Adipocyte (in vitro differentiated cells): ENCODE results near the gene PLPPR1.

Source experiments
- DNase-seq: peaks from one replicate; pipeline ENCODE4 v3.0.0-alpha.2; 2015; ENCODE audit warnings: low read depth
- H3K27me3 ChIP-seq: replicated peaks from 2 replicates; pipeline ENCODE4 v1.7.0; 2013; ENCODE audit warnings: mild to moderate bottlenecking, low read length, moderate library complexity; ENCODE audit not compliant: control insufficient read depth, insufficient read depth
- H3K36me3 ChIP-seq: 2 replicates; pipeline ENCODE4 v1.7.0; 2013; ENCODE audit warnings: low read length, mild to moderate bottlenecking, moderate library complexity; ENCODE audit not compliant: control insufficient read depth, insufficient read depth, severe bottlenecking
- H3K4me1 ChIP-seq: 2 replicates; pipeline ENCODE4 v1.7.0; 2013; ENCODE audit warnings: mild to moderate bottlenecking, low read length, moderate library complexity; ENCODE audit not compliant: control insufficient read depth, insufficient read depth
- H3K4me3 ChIP-seq: 2 replicates; pipeline ENCODE4 v1.7.0; 2013; ENCODE audit warnings: mild to moderate bottlenecking, low read length, moderate library complexity
- H3K9ac ChIP-seq: 2 replicates; pipeline ENCODE4 v1.7.0; 2013; ENCODE audit warnings: mild to moderate bottlenecking, low read length, moderate library complexity
- H3K9me3 ChIP-seq: 2 replicates; pipeline ENCODE4 v1.7.0; 2013; ENCODE audit warnings: mild to moderate bottlenecking, low read length, moderate library complexity; ENCODE audit not compliant: control insufficient read depth

The PLPPR1 gene

DNA sequence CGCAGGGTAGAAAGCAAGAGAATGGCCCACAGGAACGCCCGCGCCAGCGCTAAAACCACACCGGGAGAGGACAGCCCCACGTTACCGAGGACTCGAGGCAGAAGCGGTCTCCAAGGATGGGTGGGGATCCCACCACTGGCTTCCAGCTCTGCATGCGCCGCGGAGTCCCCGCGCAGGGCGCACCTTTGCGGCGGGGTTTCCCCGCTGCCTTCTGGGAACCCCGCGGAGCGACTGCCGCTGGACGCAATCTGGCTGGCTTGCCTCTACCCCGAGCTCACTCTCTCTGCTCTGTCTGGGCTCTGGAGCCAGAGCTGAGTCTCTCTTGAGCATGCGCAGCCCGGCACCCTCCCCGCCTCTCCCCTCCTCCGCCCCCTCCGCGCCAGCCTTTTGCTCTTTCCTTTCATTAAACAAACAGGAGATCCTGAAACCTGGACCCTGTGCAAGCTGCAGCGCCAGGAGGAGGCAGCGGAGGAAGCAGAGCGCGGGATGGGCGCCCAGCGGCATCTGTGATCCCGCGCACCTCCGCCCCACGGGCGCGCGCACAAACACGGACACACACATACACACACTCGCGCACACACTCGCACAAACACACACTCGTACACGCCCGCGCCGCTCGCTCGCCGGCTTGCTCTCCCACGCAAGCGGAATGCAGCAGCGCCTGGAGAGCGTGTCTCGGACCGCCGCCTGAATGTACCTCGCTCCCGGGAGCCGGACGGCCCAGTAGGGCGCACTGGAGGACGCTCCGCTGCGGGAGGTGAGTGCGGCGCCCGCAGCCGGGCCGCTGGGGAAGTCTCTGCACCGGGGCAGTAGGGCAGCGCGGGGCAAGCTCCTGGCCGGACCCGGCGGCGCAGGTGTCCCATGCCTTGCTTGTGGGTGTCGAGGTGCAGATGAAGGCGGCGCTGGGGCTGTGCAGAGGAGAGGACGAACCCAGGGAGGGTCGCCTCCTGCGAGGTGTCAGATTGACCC lies at the start of gene PLPPR1:
PLPPR1 (plus strand) TSS at position 382 of the 969 bp plus-strand sequence.
- Histone ChIP-seq H3K36me3 (no peaks in the 10 kb centered on the region), H3K27me3 (peaks cover 55% of the 10 kb centered on the region), H3K9me3 (no peaks in the 10 kb centered on the region), H3K4me1 (peaks cover 3% of the 10 kb centered on the region), H3K4me3 (peak within 1 kb of the TSS; percentile 78), H3K9ac (no peak within 1 kb of the TSS)
- peak; percentile 60 for DNase-seq

DNA sequence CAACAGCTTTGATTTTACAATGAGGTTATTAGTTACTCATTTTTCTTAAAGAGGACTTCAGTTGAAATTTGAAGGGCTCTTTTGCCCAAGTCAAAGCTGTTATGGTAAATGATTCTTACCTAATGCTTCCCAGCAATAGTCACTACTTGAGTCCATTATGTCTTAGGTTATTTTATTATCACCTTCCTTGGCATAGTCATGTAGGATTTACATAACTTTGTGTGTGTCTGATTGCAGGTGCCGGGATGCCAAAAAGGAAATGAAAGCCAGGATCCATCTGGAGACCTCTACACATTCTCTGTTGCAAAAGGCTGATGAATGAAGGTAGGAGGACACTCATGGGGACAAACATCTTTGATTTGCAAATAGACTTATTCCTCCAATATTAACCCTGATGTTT lies 38.8 kb upstream of the PLPPR1 start:
- no peaks in the 10 kb centered on the region for H3K4me1 ChIP-seq
- H3K36me3 ChIP-seq: no peaks in the 10 kb centered on the region
- no peaks in the 10 kb centered on the region for H3K9me3 ChIP-seq
- H3K4me3 ChIP-seq: no peak overlapping the region
- no peak overlapping the region for H3K9ac ChIP-seq
- H3K27me3 ChIP-seq: no peaks in the 10 kb centered on the region
- DNase-seq: no peak

DNA sequence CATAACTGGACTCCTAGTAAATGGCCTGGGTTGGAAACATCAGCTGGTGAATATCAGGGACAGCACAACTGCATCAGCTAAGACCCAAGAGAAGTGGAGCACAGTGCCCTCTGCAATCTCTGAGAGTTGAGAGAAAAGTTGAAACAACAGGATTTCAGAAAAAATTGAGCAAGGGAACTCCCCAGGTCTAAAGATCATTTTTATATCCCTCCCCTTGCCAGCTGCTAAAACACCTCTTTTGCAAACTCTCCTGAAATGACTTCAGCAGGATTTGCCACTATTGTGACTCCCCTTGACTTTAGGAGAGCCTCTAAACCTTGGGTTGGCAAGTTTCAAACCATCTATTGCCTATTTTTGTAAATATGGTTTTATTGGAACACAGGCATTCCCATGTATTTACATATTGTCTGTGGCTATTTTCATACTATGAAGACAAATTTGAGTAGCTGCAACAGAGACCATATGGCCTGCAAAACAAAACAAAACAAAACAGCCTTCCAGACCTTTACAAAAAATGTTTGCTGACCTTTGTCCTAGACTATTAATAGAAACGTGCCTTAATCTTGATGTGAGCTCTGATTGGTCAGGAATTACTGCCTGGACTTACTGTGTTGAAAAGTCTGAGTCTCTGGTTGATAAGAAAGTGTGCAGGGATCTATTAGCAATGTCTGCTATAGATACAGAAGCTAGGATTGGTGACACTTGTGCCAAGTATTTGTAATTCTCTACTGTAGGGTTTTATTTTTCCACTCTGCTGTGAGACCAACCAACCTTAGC lies 37.7 kb upstream of the PLPPR1 start:
- Histone ChIP-seq H3K4me1 (no peaks in the 10 kb centered on the region), H3K9me3 (no peaks in the 10 kb centered on the region), H3K4me3 (no peak overlapping the region), H3K36me3 (no peaks in the 10 kb centered on the region), H3K27me3 (no peaks in the 10 kb centered on the region), H3K9ac (no peak overlapping the region)
- DNase-seq: no peak

DNA sequence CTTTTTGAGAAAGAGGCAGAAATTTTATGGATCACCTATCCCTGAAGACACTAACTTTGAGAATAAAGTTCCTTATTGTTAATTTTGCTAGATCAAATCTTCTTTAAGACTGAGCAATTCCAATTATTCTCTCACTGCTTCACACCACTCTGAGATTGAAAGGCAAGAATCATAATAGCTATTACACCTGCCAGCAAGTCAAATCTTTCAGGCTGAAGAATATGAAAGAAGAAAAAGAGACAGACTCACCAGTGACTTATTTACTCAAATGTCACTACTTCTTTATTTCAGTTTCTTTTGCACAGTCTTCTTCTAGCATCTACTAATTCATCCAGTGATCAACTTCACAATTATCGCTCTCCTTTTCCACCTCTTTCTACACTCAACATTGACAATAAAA lies 35.9 kb upstream of the PLPPR1 start:
- DNase-seq: no peak
- Histone ChIP-seq H3K9me3 (no peaks in the 10 kb centered on the region), H3K9ac (no peak overlapping the region), H3K4me3 (no peak overlapping the region), H3K36me3 (no peaks in the 10 kb centered on the region), H3K4me1 (no peaks in the 10 kb centered on the region), H3K27me3 (no peaks in the 10 kb centered on the region)

DNA sequence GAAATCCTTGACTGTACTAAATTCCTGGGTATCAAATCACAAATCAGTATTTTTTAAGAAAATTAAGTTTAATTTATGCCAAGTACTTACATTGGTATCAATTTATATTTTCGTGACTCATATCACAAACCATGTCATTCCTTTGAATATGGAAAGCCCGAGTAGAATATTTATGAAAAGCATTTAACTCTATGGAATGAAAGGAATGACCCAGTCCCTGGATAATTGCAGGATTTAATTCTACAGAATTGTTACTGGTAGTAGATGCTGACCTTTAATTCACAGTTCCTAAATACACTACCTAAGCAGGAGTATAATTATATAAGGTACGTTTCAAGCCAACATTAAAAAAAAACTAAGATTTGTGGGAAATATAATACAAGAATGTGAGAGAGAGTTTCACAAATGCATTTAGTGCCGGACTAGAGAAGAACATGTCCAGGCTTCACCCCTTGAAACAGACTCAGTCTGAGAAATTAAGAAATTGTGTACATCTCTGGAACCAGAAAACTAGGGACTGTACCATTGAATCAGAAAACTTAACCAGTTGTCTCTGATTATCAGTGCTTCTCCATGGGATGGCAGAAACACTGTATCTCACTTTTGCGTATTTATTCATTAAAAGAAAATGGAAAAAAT lies 28.5 kb upstream of the PLPPR1 start:
- peak; percentile 49 for DNase-seq
- Histone ChIP-seq H3K36me3 (no peaks in the 10 kb centered on the region), H3K9me3 (no peaks in the 10 kb centered on the region), H3K4me3 (no peak overlapping the region), H3K9ac (no peak overlapping the region), H3K27me3 (no peaks in the 10 kb centered on the region), H3K4me1 (no peaks in the 10 kb centered on the region)

DNA sequence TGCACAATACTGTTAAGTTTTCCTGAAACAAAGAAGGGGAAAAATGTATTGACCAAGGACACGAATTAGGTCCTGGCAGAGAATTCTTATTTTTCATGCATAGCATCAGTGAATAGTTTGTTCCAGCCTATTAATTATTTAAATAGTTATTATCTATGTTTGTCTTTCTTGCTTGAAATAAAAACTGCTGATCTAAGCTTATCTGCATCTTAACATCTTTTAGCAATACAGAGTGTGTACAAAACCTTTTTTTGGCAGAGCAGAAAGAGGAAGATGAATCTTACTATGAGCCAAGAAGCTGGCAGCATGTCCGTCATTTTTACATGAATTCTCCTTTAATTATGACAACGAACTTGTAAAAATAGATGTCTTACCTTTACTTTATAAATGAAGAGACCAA lies 23.3 kb upstream of the PLPPR1 start:
- no peaks in the 10 kb centered on the region for H3K4me1 ChIP-seq
- no peaks in the 10 kb centered on the region for H3K27me3 ChIP-seq
- no peaks in the 10 kb centered on the region for H3K36me3 ChIP-seq
- no peak overlapping the region for H3K9ac ChIP-seq
- H3K9me3 ChIP-seq: no peaks in the 10 kb centered on the region
- no peak for DNase-seq
- H3K4me3 ChIP-seq: no peak overlapping the region

DNA sequence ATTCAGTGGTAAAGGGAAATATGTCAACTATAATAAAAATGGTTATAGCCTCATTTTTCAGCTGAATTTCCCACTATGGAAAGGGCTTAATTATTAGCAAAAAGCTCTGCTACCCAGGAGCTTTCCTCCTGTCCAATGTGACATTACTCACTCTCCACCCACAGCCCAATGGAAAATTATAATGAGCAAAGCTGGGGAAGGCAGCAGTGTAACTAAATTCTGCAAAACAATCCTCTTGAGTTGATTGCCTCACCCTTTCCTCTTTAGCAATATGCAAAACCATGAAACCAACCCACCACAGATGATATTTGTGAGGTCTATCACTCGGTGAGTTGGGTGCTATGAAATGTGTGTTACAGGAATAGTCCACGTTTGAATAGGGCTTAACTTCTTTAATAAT lies 14.0 kb upstream of the PLPPR1 start:
- Histone ChIP-seq H3K36me3 (no peaks in the 10 kb centered on the region), H3K4me3 (no peak overlapping the region), H3K9ac (no peak overlapping the region), H3K9me3 (no peaks in the 10 kb centered on the region), H3K27me3 (no peaks in the 10 kb centered on the region), H3K4me1 (no peaks in the 10 kb centered on the region)
- DNase-seq: no peak

DNA sequence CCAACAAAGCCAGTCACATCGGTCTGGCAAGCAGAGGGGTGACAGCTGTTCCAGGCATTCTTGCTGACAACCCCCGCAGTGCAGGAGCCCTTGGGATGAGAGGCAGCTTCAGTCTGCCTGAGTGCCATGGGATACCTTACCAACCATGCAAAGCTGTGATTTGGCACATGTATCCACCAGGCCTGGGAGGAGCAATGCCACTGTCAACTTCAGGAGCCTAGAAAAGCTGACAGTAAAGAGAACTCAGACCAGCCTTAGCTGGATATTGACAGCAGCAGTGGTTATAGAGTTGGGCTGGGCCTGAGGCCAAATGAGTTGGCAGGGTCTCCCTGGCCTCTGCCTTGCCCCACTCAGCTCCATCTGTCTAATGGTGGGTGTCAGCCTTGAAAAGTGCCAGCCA lies 10.1 kb upstream of the PLPPR1 start:
- H3K36me3 ChIP-seq: no peaks in the 10 kb centered on the region
- H3K9me3 ChIP-seq: no peaks in the 10 kb centered on the region
- no peak overlapping the region for H3K9ac ChIP-seq
- no peaks in the 10 kb centered on the region for H3K4me1 ChIP-seq
- no peak for DNase-seq
- H3K4me3 ChIP-seq: no peak overlapping the region
- H3K27me3 ChIP-seq: no peaks in the 10 kb centered on the region

DNA sequence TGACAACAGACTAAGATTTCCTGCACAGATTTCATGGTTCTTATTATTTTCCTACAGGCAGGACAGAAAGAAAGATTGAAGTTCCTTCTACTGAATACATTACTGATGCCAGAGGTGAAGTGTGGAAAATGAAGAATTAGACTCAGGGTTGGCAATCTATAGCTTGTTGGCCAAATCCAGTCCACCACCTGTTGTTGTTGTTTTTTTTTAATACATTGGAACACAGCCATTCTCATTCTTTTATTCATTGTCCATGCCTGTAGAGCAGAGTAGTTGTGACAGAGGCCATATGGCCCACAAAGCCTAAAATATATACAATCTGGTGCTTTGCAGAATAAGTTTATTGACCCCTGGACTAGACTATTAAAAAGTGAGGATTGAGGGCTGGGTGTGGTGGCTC lies 5.8 kb upstream of the PLPPR1 start:
- no peak for DNase-seq
- Histone ChIP-seq H3K9me3 (no peaks in the 10 kb centered on the region), H3K36me3 (no peaks in the 10 kb centered on the region), H3K9ac (no peak overlapping the region), H3K4me1 (no peaks in the 10 kb centered on the region), H3K4me3 (no peak overlapping the region), H3K27me3 (peaks cover 19% of the 10 kb centered on the region)

DNA sequence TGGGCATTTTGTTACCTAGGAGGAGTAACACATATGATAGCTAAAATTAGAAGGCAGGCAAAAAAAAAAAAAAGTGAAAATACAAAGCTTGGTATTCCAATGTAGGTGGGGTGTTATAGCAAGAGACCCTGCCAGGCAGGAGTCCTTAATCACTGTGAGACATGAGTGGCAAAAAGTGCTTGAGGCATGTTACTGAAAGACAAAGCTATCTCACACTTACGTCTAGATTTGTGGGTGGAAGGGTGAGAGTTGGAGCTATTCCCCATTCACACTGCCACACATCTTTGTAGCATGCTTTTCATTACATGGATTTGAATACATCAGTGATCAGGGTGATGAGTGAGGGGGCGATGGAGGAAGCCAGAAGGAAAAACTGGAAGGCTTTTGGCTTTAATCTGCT lies 2.6 kb upstream of the PLPPR1 start:
- Histone ChIP-seq H3K36me3 (no peaks in the 10 kb centered on the region), H3K4me1 (peaks cover 3% of the 10 kb centered on the region), H3K4me3 (no peak overlapping the region), H3K9ac (no peak overlapping the region), H3K27me3 (peaks cover 40% of the 10 kb centered on the region), H3K9me3 (no peaks in the 10 kb centered on the region)
- DNase-seq: no peak

DNA sequence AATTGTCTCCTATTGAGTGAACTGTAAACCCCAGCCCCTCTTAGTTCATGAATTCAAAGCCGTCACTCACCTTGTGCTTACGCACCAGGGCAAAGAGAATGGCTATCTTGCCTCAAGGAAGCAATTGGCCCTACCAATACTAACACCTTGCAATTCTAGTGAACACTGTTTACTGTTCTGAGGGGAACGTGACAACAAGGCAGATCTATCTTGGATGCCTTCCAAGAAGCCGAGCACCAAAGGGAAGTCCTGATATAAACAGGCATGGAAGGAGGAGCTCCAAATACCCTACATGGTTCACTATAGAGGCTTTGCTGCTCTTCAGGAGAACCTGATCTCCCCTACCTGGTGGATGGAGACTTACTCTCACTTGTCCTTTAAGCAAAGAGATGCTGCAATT lies 1.7 kb upstream of the PLPPR1 start:
- Histone ChIP-seq H3K4me3 (no peak overlapping the region), H3K27me3 (peaks cover 44% of the 10 kb centered on the region), H3K36me3 (no peaks in the 10 kb centered on the region), H3K4me1 (peaks cover 3% of the 10 kb centered on the region), H3K9me3 (no peaks in the 10 kb centered on the region), H3K9ac (no peak overlapping the region)
- no peak for DNase-seq
